Measurements from ENCODE around the gene DLGAP1. TPM values are rescaled to one million over a fixed set of nuclear protein-coding genes. Genes with fewer than 3 reads are reported as not detected.

The DLGAP1 gene
- total and polyA plus RNA-seq, 2 of the 13 experiments (the other 11 are each of a cell fraction or from before 2014, with no cell fraction given), result 0.01 TPM; not detected in 1

GRCh38 chr18:3867236-3867635 is 587.9 kb downstream of the DLGAP1 start:
- WGBS (ENCODE audit: low lambda C conversion rate), result 13% methylated on average over 3 of the region's 3 CpGs
- Histone ChIP-seq H3K27me3 (ENCODE audit: control insufficient read depth in 1 of 2, insufficient read depth in 2 of 2, low read length in 2 of 2) (no peaks in the 10 kb centered on the region; a peak in 1 of 5 replicates), H3K27ac (ENCODE audit: extremely low read length, insufficient read depth, low read length) (no peak overlapping the region), H3K4me1 (ENCODE audit: insufficient read depth, low read length) (no peaks in the 10 kb centered on the region), H3K9ac (ENCODE audit: insufficient read depth, low read depth, low read length) (no peak overlapping the region), H3K4me3 (replicated peaks in 1 of 3; ENCODE audit: insufficient read depth in 1 of 3, low read depth in 2 of 3, low read length in 3 of 3) (no peak overlapping the region), H3K79me2 (ENCODE audit: insufficient read depth, low read length) (no peaks in the 10 kb centered on the region), H3K36me3 (replicated peaks in 1 of 2; ENCODE audit: control insufficient read depth in 1 of 2, insufficient read depth in 2 of 2, low read length in 2 of 2) (no peaks in the 10 kb centered on the region), H2AFZ (ENCODE audit: low read length) (no peak overlapping the region), H4K20me1 (ENCODE audit: insufficient read depth, low read length) (no peaks in the 10 kb centered on the region), H3K4me2 (ENCODE audit: low read depth, low read length) (no peak overlapping the region), H3K9me3 (ENCODE audit: low read length) (no peaks in the 10 kb centered on the region)
- FAIRE-seq (no peak), ATAC-seq (no peak), DNase-seq (ENCODE audit: low spot score) (no peak)
- in situ Hi-C loops (cut with HindIII; ENCODE audit: extremely low pct_ligation_motif_present, low pct_unique_long_range_greater_than_20kb), result loop anchor here (5.0 kb wide), 1 partner anchor 585 kb away; no protein-coding TSS in a partner anchor
- no peak for TF ChIP-seq RELA (CRISPR knock-in tag; IDR thresholded peaks at IDR 0.05)
- TF ChIP-seq MIXL1 (CRISPR knock-in tag; IDR thresholded peaks at IDR 0.05), result no peak
- no peak for TF ChIP-seq ZNF724P (CRISPR knock-in tag; IDR thresholded peaks at IDR 0.05; ENCODE audit: borderline replicate concordance)
- TF ChIP-seq ZNF761 (CRISPR knock-in tag; conservative IDR thresholded peaks at IDR 0.05), result no peak
- no peak for TF ChIP-seq ZNF543 (CRISPR knock-in tag; IDR thresholded peaks at IDR 0.05)
- no peak for TF ChIP-seq HNF4G (IDR thresholded peaks at IDR 0.05; ENCODE audit: borderline replicate concordance, low read depth, low read length)
- TF ChIP-seq HNF4G (CRISPR knock-in tag; IDR thresholded peaks at IDR 0.05; ENCODE audit: borderline replicate concordance, low read depth), result no peak
- TF ChIP-seq REXO4 (CRISPR knock-in tag; IDR thresholded peaks at IDR 0.05; ENCODE audit: borderline replicate concordance), result no peak
- peak; percentile 3 to 57; a peak in 1 of 4 replicates for TF ChIP-seq MAFK (conservative IDR thresholded peaks at IDR 0.05 in 1 of 2, IDR thresholded peaks at IDR 0.05 in 1 of 2; ENCODE audit: low read length in 2 of 2)
- TF ChIP-seq ZNF572 (CRISPR knock-in tag; IDR thresholded peaks at IDR 0.05), result no peak
- intact Hi-C loops (cut with micrococcal nuclease; ENCODE audit: unreplicated experiment), result no loop called here
- ChIA-PET CTCF (ENCODE audit: low intra/inter-chr PET ratio, low total read pairs) (no interaction called here), POLR2A (no interaction called here)
- no TSS peak for BruUV-seq (replicated peaks)

Data from HepG2 (cell line).